Cardiac muscle cell (in vitro differentiated cells and primary cell): Measurements from ENCODE around the gene TLR10. TPM values are rescaled to one million over a fixed set of nuclear protein-coding genes. Genes with fewer than 3 reads are reported as not detected.

Source experiments
- DNase-seq, 2 donors: peaks; one replicate each; pipeline versions ENCODE4 v3.0.0 to v3.0.0-alpha.2; 2010 to 2017; ENCODE audit warnings: low read depth in 1 of 2, low spot score in 1 of 2
- H3K27ac ChIP-seq: fragments of 200-600 bp; sonication (generic); 2 replicates; pipeline ENCODE4 v1.5.1; 2016
- H3K27me3 ChIP-seq: fragments of 200-600 bp; sonication (generic); 2 replicates; pipeline ENCODE4 v1.6.0; 2016; ENCODE audit warnings: control low read depth
- H3K36me3 ChIP-seq: fragments of 200-600 bp; sonication (generic); 2 replicates; pipeline ENCODE4 v1.5.1; 2016; ENCODE audit warnings: control low read depth
- H3K4me1 ChIP-seq: fragments of 200-600 bp; sonication (generic); 2 replicates; pipeline ENCODE4 v1.8.1; 2017; ENCODE audit warnings: low read depth, mild to moderate bottlenecking, mixed run types
- H3K4me3 ChIP-seq: fragments of 200-600 bp; sonication (generic); 2 replicates; pipeline ENCODE4 v1.5.1; 2016; ENCODE audit warnings: mild to moderate bottlenecking
- H3K9me3 ChIP-seq: fragments of 200-600 bp; sonication (generic); 2 replicates; pipeline ENCODE4 v1.5.1; 2017; ENCODE audit warnings: low read depth, mild to moderate bottlenecking, control low read depth
- polyA plus RNA-seq: library from polyadenylated mRNA; unstranded; fragments of >200 nt; fragmentation: Nextera tagmentation; extraction: Ambion mirVana; gene quantifications from 2 replicates; pipeline ENCODE4 v1.2.1, GENCODE V29; 2016
- total RNA-seq: library from RNA; depleted of rRNA; stranded (reverse); fragments of >200 nt; gene quantifications from 2 replicates; pipeline ENCODE4 v1.2.3, GENCODE V29; 2016
- TF ChIP-seq, protein P1 (sequence below): IDR thresholded peaks from 2 replicates; pipeline ENCODE4 v1.5.1; 2012; ENCODE audit warnings: low read depth, mild to moderate bottlenecking, low read length

Gene TLR10
- total and polyA plus RNA-seq, 2 experiments from 2014 or later, result not detected

DNA sequence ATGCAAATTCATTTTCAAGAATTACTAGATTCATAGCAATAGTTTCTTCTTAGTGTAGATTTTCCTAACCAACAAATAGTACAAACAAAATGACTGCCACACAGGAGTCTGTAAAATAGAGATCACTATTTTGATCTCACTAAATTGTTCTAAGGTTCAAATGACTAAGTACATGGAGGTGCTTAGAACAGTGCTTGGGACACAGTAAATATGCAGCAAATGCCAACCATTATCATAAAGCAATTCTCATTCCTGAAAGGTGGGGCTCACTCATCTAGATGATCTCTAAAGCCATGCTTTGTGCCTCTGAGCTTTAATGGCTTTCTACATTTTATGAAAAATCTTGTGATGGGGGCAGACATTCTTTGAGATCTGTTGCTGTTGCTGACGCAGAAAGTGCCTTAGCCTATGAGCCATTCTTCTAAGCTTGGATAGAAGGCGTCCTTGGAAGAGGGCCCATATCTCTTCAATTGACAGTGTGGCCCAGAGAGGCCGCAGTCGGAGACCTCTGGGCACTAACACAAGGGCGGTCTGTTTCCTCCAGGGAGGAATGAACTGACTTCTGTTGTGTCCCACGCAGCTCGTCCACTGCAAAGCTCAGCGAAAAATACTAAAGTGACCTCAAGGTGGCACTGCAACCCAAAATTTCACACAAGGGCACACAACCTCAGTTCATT lies 23.5 kb downstream of the TLR10 start:
- peak; percentile 49 to 84 for DNase-seq
- no peaks in the 10 kb centered on the region for H3K4me1 ChIP-seq
- no peaks in the 10 kb centered on the region for H3K9me3 ChIP-seq
- no peaks in the 10 kb centered on the region for H3K36me3 ChIP-seq
- H3K27ac ChIP-seq, result no peak overlapping the region
- H3K4me3 ChIP-seq, result no peak overlapping the region
- TF ChIP-seq, protein P1, sequence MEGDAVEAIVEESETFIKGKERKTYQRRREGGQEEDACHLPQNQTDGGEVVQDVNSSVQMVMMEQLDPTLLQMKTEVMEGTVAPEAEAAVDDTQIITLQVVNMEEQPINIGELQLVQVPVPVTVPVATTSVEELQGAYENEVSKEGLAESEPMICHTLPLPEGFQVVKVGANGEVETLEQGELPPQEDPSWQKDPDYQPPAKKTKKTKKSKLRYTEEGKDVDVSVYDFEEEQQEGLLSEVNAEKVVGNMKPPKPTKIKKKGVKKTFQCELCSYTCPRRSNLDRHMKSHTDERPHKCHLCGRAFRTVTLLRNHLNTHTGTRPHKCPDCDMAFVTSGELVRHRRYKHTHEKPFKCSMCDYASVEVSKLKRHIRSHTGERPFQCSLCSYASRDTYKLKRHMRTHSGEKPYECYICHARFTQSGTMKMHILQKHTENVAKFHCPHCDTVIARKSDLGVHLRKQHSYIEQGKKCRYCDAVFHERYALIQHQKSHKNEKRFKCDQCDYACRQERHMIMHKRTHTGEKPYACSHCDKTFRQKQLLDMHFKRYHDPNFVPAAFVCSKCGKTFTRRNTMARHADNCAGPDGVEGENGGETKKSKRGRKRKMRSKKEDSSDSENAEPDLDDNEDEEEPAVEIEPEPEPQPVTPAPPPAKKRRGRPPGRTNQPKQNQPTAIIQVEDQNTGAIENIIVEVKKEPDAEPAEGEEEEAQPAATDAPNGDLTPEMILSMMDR, result peak; percentile 60
- H3K27me3 ChIP-seq, result no peaks in the 10 kb centered on the region

DNA sequence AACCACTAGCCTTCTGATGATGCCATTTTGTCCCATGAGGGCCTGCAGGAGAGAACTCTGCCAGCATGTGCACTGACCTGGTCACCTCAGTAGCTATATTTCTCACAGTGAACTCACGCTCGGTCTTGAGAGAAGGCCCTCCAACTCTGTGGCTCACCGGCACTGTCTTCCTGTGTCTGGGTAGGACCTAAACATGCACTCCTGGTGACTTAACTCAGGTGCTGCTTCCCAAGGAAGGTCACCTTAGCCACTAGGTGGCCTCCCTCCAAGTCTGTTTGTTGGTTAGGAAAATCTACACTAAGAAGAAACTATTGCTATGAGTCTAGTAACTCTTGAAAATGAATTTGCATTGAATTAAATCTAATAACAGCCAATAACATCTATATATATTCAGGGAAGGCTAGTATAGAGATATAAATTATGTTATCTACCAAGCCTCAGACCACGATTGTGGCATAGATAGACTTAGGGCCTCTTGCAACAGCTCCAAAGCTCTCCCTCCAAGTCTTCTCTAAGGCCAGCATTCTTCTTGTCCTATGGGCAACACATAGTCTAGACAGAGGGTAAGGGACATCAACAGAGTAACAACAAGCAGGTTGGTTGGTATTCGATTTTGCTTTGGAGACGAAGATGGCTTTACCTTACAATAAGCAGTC lies 24.7 kb downstream of the TLR10 start:
- TF ChIP-seq, protein P1, result peak; percentile 10

DNA sequence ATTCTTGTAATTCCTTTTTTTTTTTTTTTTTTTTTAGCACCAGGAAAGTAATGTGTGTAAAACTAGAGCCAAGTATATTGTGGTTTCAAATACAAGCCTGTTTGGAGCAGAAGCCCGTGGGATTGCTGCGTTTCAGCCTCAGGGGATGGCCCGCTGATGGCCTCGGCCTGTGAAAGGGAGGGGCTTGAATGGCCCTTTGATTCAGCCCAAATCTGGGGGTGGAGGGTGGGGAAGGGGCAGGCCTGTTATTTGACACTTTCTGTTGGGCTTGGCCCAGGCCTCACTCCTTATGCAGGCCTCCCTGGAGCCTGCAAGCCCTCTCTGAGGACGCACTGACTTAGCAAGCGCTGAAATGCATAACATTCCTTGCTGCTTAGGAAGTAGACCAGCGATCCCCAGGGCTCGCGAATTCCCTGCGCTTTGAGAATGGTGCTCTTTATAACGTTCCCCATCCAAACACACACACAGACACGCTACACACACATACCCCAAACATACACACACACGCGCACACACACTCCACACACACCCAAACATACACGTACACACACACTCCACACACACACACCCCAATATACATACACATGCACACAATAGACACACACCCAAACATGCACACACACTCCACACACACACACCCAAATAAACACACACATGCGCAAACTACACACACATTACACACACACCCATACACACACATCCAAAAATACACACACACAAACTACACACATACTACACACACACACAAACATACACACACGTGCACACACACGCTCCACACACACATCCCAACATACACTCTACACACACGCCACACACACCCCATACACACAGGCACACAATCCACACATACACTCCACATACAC lies 29.6 kb downstream of the TLR10 start:
- TF ChIP-seq, protein P1, result no peak
- peaks cover 6% of the 10 kb centered on the region for H3K4me1 ChIP-seq
- H3K36me3 ChIP-seq, result no peaks in the 10 kb centered on the region
- DNase-seq, result peak; percentile 96 to 100
- no peaks in the 10 kb centered on the region for H3K9me3 ChIP-seq
- no peaks in the 10 kb centered on the region for H3K27me3 ChIP-seq
- H3K4me3 ChIP-seq, result no peak overlapping the region
- peak overlapping the region; percentile 98 for H3K27ac ChIP-seq

More for the DNA sequence above, 24.7 kb downstream of the TLR10 start:
- Histone ChIP-seq H3K27me3 (no peaks in the 10 kb centered on the region), H3K4me3 (no peak overlapping the region), H3K36me3 (no peaks in the 10 kb centered on the region), H3K4me1 (peaks cover 3% of the 10 kb centered on the region), H3K27ac (no peak overlapping the region), H3K9me3 (no peaks in the 10 kb centered on the region)
- DNase-seq, result peak in 1 of 2 donors; percentile 10

DNA sequence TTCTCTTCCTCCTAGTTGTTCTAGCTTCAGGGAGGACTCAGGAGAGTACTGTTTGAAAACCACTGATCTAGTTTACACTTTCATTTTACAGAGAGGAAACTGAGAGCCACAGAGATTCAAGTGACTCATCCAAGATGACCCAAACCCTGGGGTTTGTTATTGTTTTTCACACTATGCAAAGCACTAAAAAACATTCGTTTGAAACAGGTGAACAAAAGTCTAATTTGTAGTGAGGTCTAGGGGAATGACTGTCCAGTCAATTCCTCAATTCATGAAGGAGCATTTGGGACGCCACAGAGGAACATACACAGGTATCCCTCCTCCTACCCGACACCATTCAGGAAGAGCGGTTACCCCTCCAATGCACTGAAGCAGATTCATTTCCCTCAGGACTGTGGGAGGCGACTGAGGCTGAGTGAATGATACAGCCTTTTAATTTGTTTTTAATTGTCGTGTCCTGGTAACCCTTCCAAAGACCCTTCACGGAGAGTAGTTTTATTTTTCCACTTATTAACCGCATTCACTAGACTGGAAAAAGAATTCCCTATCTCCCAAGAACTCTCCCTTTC lies 30.3 kb downstream of the TLR10 start:
- DNase-seq, result peak in 1 of 2 donors; percentile 49
- H3K4me1 ChIP-seq, result peaks cover 6% of the 10 kb centered on the region
- no peaks in the 10 kb centered on the region for H3K9me3 ChIP-seq
- H3K36me3 ChIP-seq, result no peaks in the 10 kb centered on the region
- H3K4me3 ChIP-seq, result no peak overlapping the region
- TF ChIP-seq, protein P1, result no peak
- no peaks in the 10 kb centered on the region for H3K27me3 ChIP-seq
- H3K27ac ChIP-seq, result peak overlapping the region; percentile 98

DNA sequence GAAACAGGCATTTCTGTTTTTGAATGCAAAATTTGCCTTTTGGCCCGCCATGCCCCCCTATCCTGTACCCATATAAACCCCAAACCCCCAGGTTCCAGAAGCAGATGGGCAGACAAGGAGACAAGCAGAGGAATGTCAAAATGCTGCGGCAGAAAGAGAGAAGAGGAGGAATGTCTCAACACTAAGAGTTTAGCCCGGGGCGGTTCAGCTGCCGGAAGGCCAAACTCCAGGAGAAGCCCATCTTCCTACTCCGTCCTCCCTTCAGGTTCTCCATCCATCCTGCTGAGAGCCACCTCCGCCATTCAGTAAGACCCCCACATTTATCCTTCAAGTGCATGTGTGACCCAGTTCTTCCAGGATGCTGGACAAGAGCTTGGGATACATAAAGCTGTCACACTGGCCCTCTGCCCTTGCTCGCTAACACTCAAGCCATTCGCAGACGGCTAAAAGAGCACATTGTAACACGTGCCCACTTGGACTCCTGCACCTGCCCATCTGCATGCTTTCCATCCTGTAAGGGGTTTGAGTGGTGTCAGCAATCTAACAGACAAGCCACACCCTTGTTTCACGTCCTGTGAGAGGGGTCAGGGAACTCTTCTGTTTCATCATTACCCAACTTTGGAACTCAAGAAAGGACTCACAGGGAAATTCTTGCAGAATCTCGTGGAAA lies 31.3 kb downstream of the TLR10 start:
- no peaks in the 10 kb centered on the region for H3K27me3 ChIP-seq
- peaks cover 6% of the 10 kb centered on the region for H3K4me1 ChIP-seq
- H3K9me3 ChIP-seq, result no peaks in the 10 kb centered on the region
- H3K36me3 ChIP-seq, result no peaks in the 10 kb centered on the region
- H3K4me3 ChIP-seq, result no peak overlapping the region
- H3K27ac ChIP-seq, result no peak overlapping the region
- no peak for DNase-seq
- TF ChIP-seq, protein P1, result no peak
